HG02852 (cell line): ENCODE measurements around the gene CD300A.
"Not testable (repeated sequence)": the region's sequence is repeated elsewhere in the genome, so short reads cannot be mapped to it uniquely, and the experiment has no call there.

Experiments used
- ATAC-seq: cut with Tn5 transposase; IDR thresholded peaks from one replicate; pipeline ENCODE4 v1.9.1; 2021; ENCODE audit warnings: mild to moderate bottlenecking, moderate library complexity; ENCODE audit not compliant: unreplicated experiment

CD300A gene

GRCh38 chr17:74478420-74479100 is 12.1 kb downstream of the CD300A start:
- no peak for ATAC-seq

DNA sequence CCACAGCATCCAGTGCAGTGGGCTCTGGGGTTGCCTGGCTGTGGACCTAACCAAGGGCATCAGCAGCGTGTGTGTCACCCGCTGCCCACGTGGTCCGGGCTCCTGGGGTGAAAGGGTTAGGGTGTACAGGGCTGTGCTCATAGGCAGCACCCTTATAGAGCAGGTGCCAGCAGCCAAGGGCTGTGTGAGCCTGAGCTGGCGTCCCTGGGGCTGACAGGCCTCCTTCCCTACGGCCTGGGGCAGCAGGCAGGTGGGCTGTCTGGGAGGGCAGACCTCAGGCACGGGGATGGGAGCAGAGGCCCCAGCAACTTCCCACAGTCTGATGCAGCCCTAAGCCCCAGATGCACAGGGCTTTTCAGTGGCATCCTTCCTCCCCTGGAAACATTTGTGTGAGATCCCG is 13.9 kb downstream of the CD300A start:
- ATAC-seq: no peak

DNA sequence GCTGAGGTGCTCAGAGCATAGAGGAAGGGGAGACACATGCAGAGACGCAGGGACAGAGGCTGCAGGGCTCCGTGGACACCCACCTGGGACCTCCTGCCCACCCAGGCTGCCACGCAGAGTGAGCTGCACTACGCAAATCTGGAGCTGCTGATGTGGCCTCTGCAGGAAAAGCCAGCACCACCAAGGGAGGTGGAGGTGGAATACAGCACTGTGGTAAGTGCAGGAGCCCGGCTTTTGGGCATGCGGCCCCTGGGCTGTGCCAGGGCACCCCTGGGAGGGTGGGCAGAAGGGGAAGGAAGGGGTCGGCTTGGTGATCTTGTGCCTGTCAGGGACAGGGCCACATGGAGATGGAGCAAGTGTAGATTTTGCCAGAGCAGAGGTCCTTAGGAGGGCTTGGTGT is 15.2 kb downstream of the CD300A start:
- ATAC-seq: no peak

DNA sequence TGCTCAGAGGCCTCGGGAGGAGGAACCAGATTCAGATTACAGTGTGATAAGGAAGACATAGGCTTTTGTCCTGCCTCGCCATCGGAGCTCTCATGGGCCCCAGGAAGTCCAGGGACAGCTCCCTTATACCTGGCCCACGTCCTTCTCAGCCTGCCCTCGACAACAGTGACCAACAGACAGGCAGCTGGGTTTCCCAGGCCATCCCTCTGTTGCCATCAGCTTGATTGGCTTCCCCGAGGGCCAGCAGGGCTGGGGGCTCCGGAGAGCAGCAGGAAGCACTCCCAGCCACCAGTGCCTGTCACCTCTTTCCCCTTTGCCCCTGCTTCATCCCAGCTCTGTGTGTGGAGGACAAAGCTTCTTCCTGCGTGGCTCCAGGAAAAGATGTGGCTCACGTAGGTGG is 17.6 kb downstream of the CD300A start:
- no peak for ATAC-seq

DNA sequence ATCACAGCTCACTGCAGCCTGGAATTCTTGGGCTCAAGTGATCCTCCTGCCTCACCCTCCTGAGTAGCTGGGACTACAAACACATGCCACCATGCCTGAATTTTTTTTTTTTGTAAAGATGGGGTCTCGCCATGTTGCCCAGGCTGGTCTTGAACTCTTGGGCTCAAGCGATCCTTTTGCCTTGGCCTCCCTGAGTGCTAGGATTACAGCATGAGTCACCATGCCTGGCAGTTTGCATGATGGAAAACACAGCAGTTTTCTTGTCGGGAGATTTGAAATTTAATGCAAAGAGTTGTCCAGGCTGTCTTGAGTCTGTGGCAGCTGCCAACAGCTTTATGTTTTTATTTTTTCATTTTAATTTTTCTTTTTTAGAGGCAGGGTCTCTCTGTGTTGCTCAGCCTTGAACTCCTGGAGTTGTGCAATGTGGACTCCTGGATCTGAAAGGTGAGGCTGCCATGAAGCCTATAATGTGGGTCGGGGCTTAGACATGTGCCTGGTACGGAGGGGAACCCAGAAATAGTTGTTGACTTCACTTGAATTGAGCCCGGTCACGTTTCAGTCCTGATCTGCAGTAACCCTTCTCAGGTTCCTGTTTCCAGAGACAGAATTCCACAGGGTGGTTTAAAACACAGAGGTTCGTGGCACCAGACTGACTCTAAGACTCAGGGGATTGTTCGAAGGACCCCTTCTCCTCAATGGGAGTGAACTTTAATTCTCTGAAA is 18.7 kb downstream of the CD300A start:
- no peak for ATAC-seq

- no peak for ATAC-seq
These were observed 19.4 kb downstream of the CD300A start for GRCh38 chr17:74485841-74486240.

DNA sequence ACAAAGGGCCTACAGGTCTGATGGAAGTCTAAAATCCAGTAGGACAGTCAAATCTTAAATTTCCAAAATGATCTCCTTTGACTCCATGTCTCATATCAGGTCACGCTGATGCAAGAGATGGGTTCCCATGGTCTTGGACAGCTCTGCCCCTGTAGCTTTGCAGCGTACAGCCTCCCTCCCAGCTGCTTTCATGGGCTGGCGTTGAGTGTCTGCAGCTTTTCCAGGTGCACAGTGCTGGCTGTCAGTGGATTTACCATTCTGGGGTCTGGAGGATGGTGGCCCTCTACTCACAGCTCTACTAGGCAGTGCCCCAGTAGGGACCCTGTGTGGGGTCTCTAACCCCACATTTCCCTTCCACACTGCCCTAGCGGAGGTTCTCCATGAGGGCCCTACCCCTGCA is 21.8 kb downstream of the CD300A start:
- ATAC-seq: not testable (repeated sequence)

DNA sequence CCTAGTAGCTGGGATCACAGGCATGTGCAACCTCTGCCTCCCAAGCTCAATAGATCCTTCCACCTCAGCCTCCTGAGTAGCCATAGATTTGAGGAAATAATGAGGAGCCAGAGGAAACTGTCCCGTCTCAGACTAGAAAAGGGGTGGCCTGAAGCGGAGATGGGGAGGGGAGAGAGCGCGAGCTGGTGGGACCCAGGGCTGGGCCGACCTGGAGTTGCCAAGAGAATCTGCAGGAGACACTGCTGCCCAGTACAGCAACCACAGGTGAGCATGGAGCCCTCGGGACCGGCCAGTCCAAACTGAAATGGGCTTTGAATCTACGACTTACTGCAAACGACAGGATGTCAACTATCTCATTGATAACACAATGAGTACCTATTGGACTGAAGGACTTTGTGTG is 24.3 kb downstream of the CD300A start:
- ATAC-seq: no peak

DNA sequence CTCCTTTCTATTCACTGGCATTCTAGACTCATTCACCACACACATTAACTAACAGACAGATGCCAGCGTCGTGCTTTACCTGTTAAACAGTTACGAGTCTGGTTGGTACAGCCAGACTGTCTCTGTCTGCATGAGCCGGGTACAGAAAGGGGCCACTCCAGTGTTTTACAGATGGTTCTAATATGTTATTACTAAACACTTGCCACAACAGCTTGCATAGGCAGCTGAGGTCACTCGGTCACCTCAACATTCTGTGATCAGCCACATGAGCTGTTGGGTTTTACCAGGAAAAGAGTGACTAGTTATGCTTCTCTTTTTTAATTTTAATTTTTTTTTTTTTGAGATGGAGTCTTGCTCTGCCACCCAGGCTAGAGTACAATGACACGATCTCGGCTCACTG is 25.2 kb downstream of the CD300A start:
- ATAC-seq: no peak

DNA sequence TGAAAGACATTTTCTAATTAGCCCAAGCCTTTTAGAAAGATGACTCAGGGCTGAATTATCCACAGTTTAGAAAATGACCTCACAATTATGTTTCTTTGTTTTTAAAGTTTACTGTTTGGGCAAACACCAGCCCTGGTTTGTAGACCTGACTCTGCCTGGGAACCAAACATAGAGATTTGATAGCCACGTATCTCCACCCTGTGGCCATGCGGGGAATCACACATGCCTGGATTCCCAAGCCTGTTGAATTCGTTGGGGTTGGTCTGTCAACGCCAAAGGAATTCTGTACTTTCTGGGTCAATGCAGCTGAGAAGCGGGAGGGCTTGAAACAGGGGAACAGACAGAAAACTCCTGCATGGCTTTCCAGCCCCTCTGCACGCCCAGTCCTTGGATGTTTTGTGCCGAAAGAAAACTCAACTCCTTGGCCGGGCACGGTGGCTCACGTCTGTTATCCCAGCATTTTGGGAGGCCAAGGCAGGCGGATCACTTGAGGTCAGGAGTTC is 26.9 kb downstream of the CD300A start:
- no peak for ATAC-seq

GRCh38 chr17:74497471-74497870 is 31.0 kb downstream of the CD300A start:
- no peak for ATAC-seq

DNA sequence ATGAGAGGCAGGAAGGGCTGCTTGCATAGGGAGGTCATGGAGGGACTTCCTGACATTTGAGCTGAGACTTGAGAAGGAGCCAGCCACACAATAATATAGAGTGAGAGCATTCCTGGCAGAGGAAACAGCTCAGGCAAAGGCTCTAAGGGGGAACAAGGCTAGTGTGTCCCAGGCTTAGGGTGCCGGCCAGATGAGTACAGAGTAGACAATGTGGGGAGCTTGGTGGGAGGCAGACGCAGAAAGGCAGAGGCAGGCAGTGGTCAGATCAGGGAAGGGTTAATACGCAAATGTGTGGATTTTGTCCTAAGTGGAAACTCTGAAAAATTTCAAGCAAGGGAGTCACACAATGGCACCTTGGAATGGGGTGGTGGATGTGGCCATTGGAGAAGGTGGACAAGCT is 33.6 kb downstream of the CD300A start:
- no peak for ATAC-seq

GRCh38 chr17:74502861-74503260 is 36.4 kb downstream of the CD300A start:
- no peak for ATAC-seq

DNA sequence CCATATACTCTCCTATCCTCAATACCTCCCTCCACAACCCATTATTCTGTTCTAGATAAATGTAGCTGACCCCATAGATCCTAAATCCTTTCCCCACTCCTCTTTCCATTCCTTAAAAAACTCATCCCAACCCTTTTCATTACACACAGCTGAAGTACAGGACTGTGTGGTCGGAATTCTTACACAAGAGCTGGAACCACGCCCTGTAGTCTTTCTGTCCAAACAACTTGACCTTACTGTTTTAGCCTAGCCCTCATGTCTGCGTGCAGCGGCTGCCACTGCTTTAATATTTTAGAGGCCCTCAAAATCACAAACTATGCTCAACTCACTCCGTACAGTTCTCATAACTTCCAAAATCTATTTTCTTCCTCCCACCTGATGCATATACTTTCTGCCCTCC is 37.5 kb downstream of the CD300A start:
- ATAC-seq: not testable (repeated sequence)

DNA sequence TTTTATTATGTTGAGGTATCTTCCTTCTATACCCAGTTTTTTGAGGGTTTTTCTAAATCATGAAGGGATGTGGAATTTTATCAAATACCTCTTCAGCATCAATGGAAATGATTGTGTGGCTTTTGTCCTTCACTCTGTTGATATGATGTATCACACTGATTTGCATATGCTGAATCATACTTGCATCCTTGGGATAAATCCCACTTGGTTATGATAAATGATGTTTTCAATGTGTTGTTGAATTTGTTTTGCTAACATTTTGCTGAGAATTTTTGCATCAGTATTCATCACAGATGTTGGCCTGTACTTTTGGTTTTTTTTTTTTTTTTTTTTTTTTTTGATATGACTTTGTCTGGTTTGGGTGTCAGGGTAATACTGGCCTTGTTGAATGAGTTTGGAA is 41.7 kb downstream of the CD300A start:
- ATAC-seq: no peak

DNA sequence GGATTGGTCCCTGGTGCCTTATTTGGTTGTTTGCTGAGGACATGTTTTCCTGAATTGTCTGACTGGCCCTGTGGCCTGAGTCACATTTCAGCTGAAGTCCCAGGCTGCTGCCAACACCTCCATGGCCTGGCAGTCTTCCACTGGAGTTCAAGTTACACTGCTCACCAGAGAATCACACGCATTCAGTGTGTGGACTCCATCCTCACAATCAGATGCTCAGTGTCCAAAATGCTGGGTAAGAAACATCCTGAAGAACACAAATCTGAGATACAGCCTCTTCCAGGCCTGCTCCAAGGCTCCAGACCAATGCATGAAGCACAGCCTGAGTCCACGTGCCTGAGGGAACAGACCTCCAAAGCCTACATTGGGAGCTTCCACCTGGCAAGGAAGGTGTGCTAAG is 45.6 kb downstream of the CD300A start:
- ATAC-seq: no peak

DNA sequence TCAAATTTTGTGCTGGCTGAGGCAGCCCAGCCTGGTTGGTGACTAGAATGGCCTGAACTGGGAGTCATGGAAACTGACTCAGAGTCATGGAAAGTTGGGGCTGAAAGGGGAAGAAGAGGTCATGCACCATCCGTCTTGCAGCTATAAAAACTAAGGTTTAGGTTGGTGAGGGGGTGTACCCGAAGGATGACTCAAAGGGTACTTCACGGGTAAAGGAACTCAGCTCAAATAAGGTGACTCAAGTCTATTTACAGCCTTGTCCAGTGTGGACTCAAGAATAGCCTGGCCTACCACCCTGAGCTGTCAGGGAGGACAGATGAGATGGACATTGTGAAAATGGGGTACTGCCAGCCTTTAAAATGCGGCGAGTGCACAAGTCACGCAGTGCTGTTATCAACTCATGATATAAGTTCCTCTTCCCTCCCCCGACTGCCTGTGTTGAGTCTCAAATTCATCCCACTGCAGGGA is 46.2 kb downstream of the CD300A start:
- ATAC-seq: no peak

GRCh38 chr17:74513987-74514631 is 47.7 kb downstream of the CD300A start:
- no peak for ATAC-seq

DNA sequence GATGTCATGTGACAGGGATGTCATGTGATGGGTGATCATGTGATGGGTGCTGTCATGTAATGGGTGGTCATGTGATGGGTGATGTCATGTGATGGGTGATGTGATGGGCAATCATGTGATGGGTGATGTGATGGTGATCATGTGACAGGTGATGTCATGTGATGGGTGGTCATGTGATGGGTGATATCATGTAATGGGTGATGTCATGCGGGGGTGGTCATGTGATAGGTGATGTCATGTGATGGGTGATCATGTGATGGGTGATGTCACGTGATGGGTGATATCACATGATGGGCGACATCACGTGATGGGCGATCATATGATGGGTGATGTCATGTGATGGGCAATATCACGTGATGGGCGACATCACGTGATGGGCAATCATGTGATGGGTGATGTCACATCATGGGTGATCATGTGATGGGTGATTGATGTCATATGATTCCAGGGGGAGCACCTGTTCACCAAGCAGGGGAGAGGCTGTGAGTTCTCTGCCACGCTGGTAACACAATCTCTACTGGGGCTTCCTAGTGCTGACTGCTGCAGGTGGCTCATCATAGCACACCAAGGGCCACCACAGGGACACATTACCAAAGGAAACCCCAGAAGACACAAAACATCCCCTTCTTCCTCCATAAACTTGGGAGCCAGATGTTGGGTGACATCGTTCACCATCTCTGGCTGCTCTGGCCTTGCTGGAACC is 48.3 kb downstream of the CD300A start:
- ATAC-seq: no peak

DNA sequence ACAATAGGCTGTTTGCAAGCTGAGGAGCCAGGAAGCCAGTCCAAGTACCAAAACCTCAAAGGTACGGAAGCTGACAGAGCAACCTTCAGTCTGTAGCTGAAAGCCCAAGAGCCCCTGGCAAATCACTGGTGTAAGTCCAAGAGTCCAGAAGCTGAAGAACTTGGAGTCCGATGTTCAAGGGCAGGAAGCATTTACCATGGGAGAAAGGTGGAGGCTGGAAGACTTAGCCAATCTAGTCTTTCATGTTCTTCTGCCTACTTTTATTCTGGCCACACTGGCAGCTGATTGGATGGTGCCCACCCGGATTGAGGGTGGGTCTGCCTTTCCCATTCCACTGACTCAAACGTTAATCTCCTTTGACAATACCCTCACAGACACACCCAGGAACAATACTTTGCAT is 49.5 kb downstream of the CD300A start:
- no peak for ATAC-seq
